ENCODE data around the gene FAM50A. TPM values are rescaled to one million over a fixed set of nuclear protein-coding genes. Genes with fewer than 3 reads are reported as not detected.

The FAM50A gene
- total and polyA plus RNA-seq, 5 experiments from 2014 or later: 25.1 to 49.2 (median 45.6) TPM

- ATAC-seq (no peak), DNase-seq (peak in 1 of 10 donors; percentile 31)
- peaks cover 8 to 28% (median 19%) of the 10 kb centered on the region in 4 donors for H3K4me1 Mint-ChIP-seq
- peaks cover 0 to 8% (median 0%) of the 10 kb centered on the region in 3 donors for H3K36me3 Mint-ChIP-seq
- H3K9me3 Mint-ChIP-seq: peaks cover 0 to 3% (median 0%) of the 10 kb centered on the region in 9 donors
- POLR2A ChIA-PET: interaction anchor here (0.9 to 3.1 kb wide), 6 partner anchors 18 to 61 kb away, joined by 3 to 14 read pairs (median 10); partner anchors contain the start of genes FAM3A, RPL10 and SLC10A3
- H3K27me3 Mint-ChIP-seq: no peaks in the 10 kb centered on the region
- peak overlapping the region in 7 of 10 donors; percentile 36 to 86 (median 74) for H3K4me3 Mint-ChIP-seq
- H3K27ac Mint-ChIP-seq: peak overlapping the region in 2 of 10 donors; percentile 34 to 61
Observed at GRCh38 chrX:154459832-154460231, 15.9 kb downstream of the FAM50A start.

GRCh38 chrX:154460326-154460725, 16.4 kb downstream of the FAM50A start:
- Mint-ChIP-seq H3K27ac (peak overlapping the region in 2 of 10 donors; percentile 7 to 18), H3K36me3 (peaks cover 0 to 8% (median 0%) of the 10 kb centered on the region in 3 donors), H3K4me3 (peak overlapping the region in 5 of 10 donors; percentile 10 to 74 (median 37)), H3K9me3 (peaks cover 0 to 3% (median 0%) of the 10 kb centered on the region in 9 donors), H3K27me3 (no peaks in the 10 kb centered on the region), H3K4me1 (peaks cover 8 to 28% (median 19%) of the 10 kb centered on the region in 4 donors)
- DNase-seq (peak in 1 of 10 donors; percentile 27), ATAC-seq (no peak)
- POLR2A ChIA-PET: interaction anchor here (0.9 kb wide), 1 partner anchor 26 kb away, joined by 3 read pairs; no protein-coding TSS in a partner anchor

GRCh38 chrX:154462396-154462795, 18.5 kb downstream of the FAM50A start:
- H3K36me3 Mint-ChIP-seq: peaks cover 0 to 10% (median 0%) of the 10 kb centered on the region in 3 donors
- peak in 1 of 10 donors; percentile 30 for DNase-seq
- H3K4me3 Mint-ChIP-seq: no peak overlapping the region
- peaks cover 0 to 1% (median 0%) of the 10 kb centered on the region in 9 donors for H3K9me3 Mint-ChIP-seq
- H3K27ac Mint-ChIP-seq: no peak overlapping the region
- H3K4me1 Mint-ChIP-seq: peaks cover 6 to 23% (median 15%) of the 10 kb centered on the region in 4 donors
- POLR2A ChIA-PET: no interaction called here
- ATAC-seq: no peak
- H3K27me3 Mint-ChIP-seq: no peaks in the 10 kb centered on the region

GRCh38 chrX:154463611-154464220, 19.8 kb downstream of the FAM50A start:
- POLR2A ChIA-PET: interaction anchor here (0.8 kb wide), 1 partner anchor 34 kb away, joined by 3 read pairs; no protein-coding TSS in a partner anchor

GRCh38 chrX:154464806-154465365, 20.9 kb downstream of the FAM50A start:
- POLR2A ChIA-PET: interaction anchor here (1.0 kb wide), 1 partner anchor 66 kb away, joined by 3 read pairs; no protein-coding TSS in a partner anchor
- H3K36me3 Mint-ChIP-seq: peaks cover 0 to 17% (median 0%) of the 10 kb centered on the region in 3 donors
- H3K9me3 Mint-ChIP-seq: no peaks in the 10 kb centered on the region
- H3K4me1 Mint-ChIP-seq: peaks cover 3 to 16% (median 8%) of the 10 kb centered on the region in 4 donors
- H3K27ac Mint-ChIP-seq: no peak overlapping the region
- DNase-seq: peak in 1 of 10 donors; percentile 13
- no peaks in the 10 kb centered on the region for H3K27me3 Mint-ChIP-seq
- peak overlapping the region in 1 of 10 donors; percentile 41 for H3K4me3 Mint-ChIP-seq
- ATAC-seq: no peak

More at GRCh38 chrX:154463611-154464220, 19.8 kb downstream of the FAM50A start:
- no peak overlapping the region for H3K4me3 Mint-ChIP-seq
- peaks cover 0 to 1% (median 0%) of the 10 kb centered on the region in 9 donors for H3K9me3 Mint-ChIP-seq
- no peak for ATAC-seq
- DNase-seq: peak in 1 of 10 donors; percentile 36
- no peaks in the 10 kb centered on the region for H3K27me3 Mint-ChIP-seq
- peaks cover 4 to 21% (median 13%) of the 10 kb centered on the region in 4 donors for H3K4me1 Mint-ChIP-seq
- H3K27ac Mint-ChIP-seq: no peak overlapping the region
- peaks cover 0 to 10% (median 0%) of the 10 kb centered on the region in 3 donors for H3K36me3 Mint-ChIP-seq

- DNase-seq (no peak), ATAC-seq (no peak)
- Mint-ChIP-seq H3K36me3 (peaks cover 0 to 19% (median 0%) of the 10 kb centered on the region in 3 donors), H3K4me1 (peaks cover 1 to 11% (median 5%) of the 10 kb centered on the region in 4 donors), H3K4me3 (no peak overlapping the region), H3K9me3 (no peaks in the 10 kb centered on the region), H3K27me3 (no peaks in the 10 kb centered on the region), H3K27ac (no peak overlapping the region)
- POLR2A ChIA-PET: interaction anchor here (0.6 to 1.0 kb wide), 2 partner anchors 20 to 66 kb away, joined by 3 read pairs; no protein-coding TSS in a partner anchor
Observed at GRCh38 chrX:154465601-154466000, 21.7 kb downstream of the FAM50A start.

GRCh38 chrX:154466036-154466435, 22.1 kb downstream of the FAM50A start:
- H3K36me3 Mint-ChIP-seq: peaks cover 0 to 23% (median 0%) of the 10 kb centered on the region in 3 donors
- peak in 1 of 10 donors; percentile 45 for DNase-seq
- H3K4me1 Mint-ChIP-seq: peaks cover 1 to 9% (median 5%) of the 10 kb centered on the region in 4 donors
- H3K4me3 Mint-ChIP-seq: no peak overlapping the region
- no peak overlapping the region for H3K27ac Mint-ChIP-seq
- no peaks in the 10 kb centered on the region for H3K27me3 Mint-ChIP-seq
- ATAC-seq: no peak
- no peaks in the 10 kb centered on the region for H3K9me3 Mint-ChIP-seq
- POLR2A ChIA-PET: interaction anchor here (0.6 kb wide), 1 partner anchor 20 kb away, joined by 3 read pairs; no protein-coding TSS in a partner anchor

- Mint-ChIP-seq H3K4me3 (no peak overlapping the region), H3K4me1 (peaks cover 0 to 4% (median under 1%) of the 10 kb centered on the region in 4 donors), H3K27ac (no peak overlapping the region), H3K36me3 (peaks cover 0 to 21% (median 0%) of the 10 kb centered on the region in 3 donors), H3K9me3 (no peaks in the 10 kb centered on the region), H3K27me3 (no peaks in the 10 kb centered on the region)
- POLR2A ChIA-PET: no interaction called here
- ATAC-seq (no peak), DNase-seq (peak in 1 of 10 donors; percentile 19)
Observed at GRCh38 chrX:154466907-154467306, 23.0 kb downstream of the FAM50A start.

- no peak for ATAC-seq
- POLR2A ChIA-PET: no interaction called here
Observed at GRCh38 chrX:154467556-154467955, 23.6 kb downstream of the FAM50A start.

GRCh38 chrX:154468217-154468616, 24.3 kb downstream of the FAM50A start:
- no peak overlapping the region for H3K4me3 Mint-ChIP-seq
- no peak overlapping the region for H3K27ac Mint-ChIP-seq
- peaks cover 0 to 3% (median 0%) of the 10 kb centered on the region in 9 donors for H3K9me3 Mint-ChIP-seq
- H3K4me1 Mint-ChIP-seq: no peaks in the 10 kb centered on the region
- ATAC-seq (no peak), DNase-seq (no peak)
- POLR2A ChIA-PET: interaction anchor here (1.0 kb wide), 1 partner anchor 10 kb away, joined by 3 read pairs; no protein-coding TSS in a partner anchor
- peaks cover 0 to 24% (median 0%) of the 10 kb centered on the region in 3 donors for H3K36me3 Mint-ChIP-seq
- H3K27me3 Mint-ChIP-seq: no peaks in the 10 kb centered on the region

More at GRCh38 chrX:154467556-154467955, 23.6 kb downstream of the FAM50A start:
- Mint-ChIP-seq H3K4me1 (peaks cover 0 to 4% (median 0%) of the 10 kb centered on the region in 4 donors), H3K27ac (no peak overlapping the region), H3K27me3 (no peaks in the 10 kb centered on the region), H3K9me3 (no peaks in the 10 kb centered on the region), H3K36me3 (peaks cover 0 to 24% (median 0%) of the 10 kb centered on the region in 3 donors), H3K4me3 (no peak overlapping the region)
- DNase-seq: no peak

- Mint-ChIP-seq H3K27ac (no peak overlapping the region), H3K27me3 (no peaks in the 10 kb centered on the region), H3K4me1 (peaks cover 0 to 1% (median 0%) of the 10 kb centered on the region in 4 donors), H3K4me3 (no peak overlapping the region), H3K9me3 (peaks cover 0 to 3% (median 0%) of the 10 kb centered on the region in 9 donors), H3K36me3 (peaks cover 0 to 28% (median 0%) of the 10 kb centered on the region in 3 donors)
- DNase-seq (no peak), ATAC-seq (no peak)
- POLR2A ChIA-PET: interaction anchor here (1.0 kb wide), 1 partner anchor 9 kb away, joined by 3 read pairs; no protein-coding TSS in a partner anchor
Observed at GRCh38 chrX:154469114-154469513, 25.2 kb downstream of the FAM50A start.

GRCh38 chrX:154469880-154470279, 25.9 kb downstream of the FAM50A start:
- no peak for ATAC-seq
- POLR2A ChIA-PET: no interaction called here
- H3K4me1 Mint-ChIP-seq: peaks cover 0 to 1% (median 0%) of the 10 kb centered on the region in 4 donors
- no peak for DNase-seq
- H3K27me3 Mint-ChIP-seq: no peaks in the 10 kb centered on the region
- peaks cover 0 to 3% (median 0%) of the 10 kb centered on the region in 9 donors for H3K9me3 Mint-ChIP-seq
- H3K4me3 Mint-ChIP-seq: no peak overlapping the region
- peaks cover 0 to 28% (median 0%) of the 10 kb centered on the region in 3 donors for H3K36me3 Mint-ChIP-seq
- H3K27ac Mint-ChIP-seq: peak overlapping the region in 1 of 10 donors; percentile 38
